Chondrocyte (in vitro differentiated cells): ENCODE results near the gene STRN. TPM values are rescaled to one million over a fixed set of nuclear protein-coding genes. Genes with fewer than 3 reads are reported as not detected.
"Not testable (repeated sequence)": the region's sequence is repeated elsewhere in the genome, so short reads cannot be mapped to it uniquely, and the experiment has no call there.

Experiments
- DNase-seq: peaks from one replicate; pipeline ENCODE4 v3.0.0; 2021; ENCODE audit warnings: mixed read lengths, low spot score
- H3K27ac Mint-ChIP-seq: one replicate; pipeline ENCODE4 v1.8.0; 2021; ENCODE audit warnings: mild to moderate bottlenecking, moderate library complexity, mixed read lengths; ENCODE audit not compliant: unreplicated experiment
- H3K27me3 Mint-ChIP-seq: 2 replicates; pipeline ENCODE4 v1.8.0; 2021; ENCODE audit warnings: low read depth, mixed read lengths
- H3K36me3 Mint-ChIP-seq: 2 replicates; pipeline ENCODE4 v1.8.0; 2021; ENCODE audit warnings: low read depth, mixed read lengths
- H3K4me1 Mint-ChIP-seq: 2 replicates; pipeline ENCODE4 v1.8.0; 2021; ENCODE audit warnings: low read depth, mild to moderate bottlenecking, mixed read lengths
- H3K4me3 Mint-ChIP-seq: one replicate; pipeline ENCODE4 v1.8.0; 2021; ENCODE audit warnings: mild to moderate bottlenecking, moderate library complexity, mixed read lengths; ENCODE audit not compliant: unreplicated experiment
- H3K9me3 Mint-ChIP-seq: 2 replicates; pipeline ENCODE4 v1.8.0; 2021; ENCODE audit warnings: low read depth, mixed read lengths
- total RNA-seq: library from RNA; stranded (reverse); gene quantifications from 3 replicates; pipeline ENCODE4 v1.2.1, GENCODE V29; 2021
- TF ChIP-seq, protein P1 (sequence below): fragments of 200-600 bp; sonication (generic); IDR thresholded peaks from 2 replicates; pipeline ENCODE4 v1.5.0; 2021; ENCODE audit warnings: antibody characterized with exemption, mild to moderate bottlenecking, moderate library complexity

STRN gene
- total RNA-seq, 1 donor from 2014 or later = 27.5 TPM

- Mint-ChIP-seq H3K4me3 (peak overlapping the region; percentile 38), H3K36me3 (peaks cover 8% of the 10 kb centered on the region), H3K9me3 (no peaks in the 10 kb centered on the region), H3K27me3 (no peaks in the 10 kb centered on the region), H3K4me1 (peaks cover 12% of the 10 kb centered on the region), H3K27ac (peak overlapping the region; percentile 87)
- no peak for DNase-seq
- TF ChIP-seq, protein P1, sequence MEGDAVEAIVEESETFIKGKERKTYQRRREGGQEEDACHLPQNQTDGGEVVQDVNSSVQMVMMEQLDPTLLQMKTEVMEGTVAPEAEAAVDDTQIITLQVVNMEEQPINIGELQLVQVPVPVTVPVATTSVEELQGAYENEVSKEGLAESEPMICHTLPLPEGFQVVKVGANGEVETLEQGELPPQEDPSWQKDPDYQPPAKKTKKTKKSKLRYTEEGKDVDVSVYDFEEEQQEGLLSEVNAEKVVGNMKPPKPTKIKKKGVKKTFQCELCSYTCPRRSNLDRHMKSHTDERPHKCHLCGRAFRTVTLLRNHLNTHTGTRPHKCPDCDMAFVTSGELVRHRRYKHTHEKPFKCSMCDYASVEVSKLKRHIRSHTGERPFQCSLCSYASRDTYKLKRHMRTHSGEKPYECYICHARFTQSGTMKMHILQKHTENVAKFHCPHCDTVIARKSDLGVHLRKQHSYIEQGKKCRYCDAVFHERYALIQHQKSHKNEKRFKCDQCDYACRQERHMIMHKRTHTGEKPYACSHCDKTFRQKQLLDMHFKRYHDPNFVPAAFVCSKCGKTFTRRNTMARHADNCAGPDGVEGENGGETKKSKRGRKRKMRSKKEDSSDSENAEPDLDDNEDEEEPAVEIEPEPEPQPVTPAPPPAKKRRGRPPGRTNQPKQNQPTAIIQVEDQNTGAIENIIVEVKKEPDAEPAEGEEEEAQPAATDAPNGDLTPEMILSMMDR = no peak
Measured at GRCh38 chr2:36889795-36890194, 76.5 kb downstream of the STRN start.

DNA sequence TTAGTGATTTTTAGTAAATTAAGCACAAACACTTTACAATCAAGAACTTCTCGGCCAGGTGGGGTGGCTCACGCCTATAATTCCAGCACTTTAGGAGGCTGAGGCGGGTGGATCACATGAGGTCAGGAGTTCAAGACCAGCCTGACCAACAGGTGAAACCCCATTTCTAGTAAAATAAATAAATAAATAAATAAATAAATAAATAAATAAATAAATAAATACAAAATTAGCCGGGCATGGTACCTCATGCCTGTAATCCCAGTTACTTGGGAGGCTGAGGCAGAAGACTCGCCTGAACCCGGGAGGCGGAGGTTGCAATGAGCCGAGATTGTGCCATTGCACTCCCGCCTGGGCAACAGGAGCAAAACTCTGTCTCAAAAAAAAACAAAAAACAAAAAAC, 79.2 kb downstream of the STRN start:
- peaks cover 12% of the 10 kb centered on the region for H3K36me3 Mint-ChIP-seq
- not testable (repeated sequence) for DNase-seq, H3K27me3 Mint-ChIP-seq, H3K27ac Mint-ChIP-seq, H3K9me3 Mint-ChIP-seq, H3K4me3 Mint-ChIP-seq
- peaks cover 12% of the 10 kb centered on the region for H3K4me1 Mint-ChIP-seq

GRCh38 chr2:36886664-36887063, 79.7 kb downstream of the STRN start:
- no peak for DNase-seq
- H3K27ac Mint-ChIP-seq = no peak overlapping the region

GRCh38 chr2:36885605-36886004, 80.7 kb downstream of the STRN start:
- TF ChIP-seq, protein P1 = no peak
- H3K4me3 Mint-ChIP-seq = no peak overlapping the region
- no peaks in the 10 kb centered on the region for H3K9me3 Mint-ChIP-seq
- peaks cover 12% of the 10 kb centered on the region for H3K36me3 Mint-ChIP-seq
- no peak for DNase-seq
- H3K4me1 Mint-ChIP-seq = peaks cover 12% of the 10 kb centered on the region
- H3K27ac Mint-ChIP-seq = no peak overlapping the region
- H3K27me3 Mint-ChIP-seq = no peaks in the 10 kb centered on the region

More at GRCh38 chr2:36886664-36887063, 79.7 kb downstream of the STRN start:
- H3K9me3 Mint-ChIP-seq = no peaks in the 10 kb centered on the region
- TF ChIP-seq, protein P1 = no peak
- no peak overlapping the region for H3K4me3 Mint-ChIP-seq
- peaks cover 12% of the 10 kb centered on the region for H3K36me3 Mint-ChIP-seq
- H3K4me1 Mint-ChIP-seq = peaks cover 12% of the 10 kb centered on the region
- H3K27me3 Mint-ChIP-seq = no peaks in the 10 kb centered on the region

- H3K27ac Mint-ChIP-seq = no peak overlapping the region
- H3K4me3 Mint-ChIP-seq = no peak overlapping the region
- no peaks in the 10 kb centered on the region for H3K9me3 Mint-ChIP-seq
- no peaks in the 10 kb centered on the region for H3K4me1 Mint-ChIP-seq
- DNase-seq = no peak
- TF ChIP-seq, protein P1 = no peak
- H3K36me3 Mint-ChIP-seq = peaks cover 13% of the 10 kb centered on the region
- H3K27me3 Mint-ChIP-seq = no peaks in the 10 kb centered on the region
Measured at GRCh38 chr2:36882532-36882931, 83.8 kb downstream of the STRN start.

- H3K36me3 Mint-ChIP-seq = peaks cover 16% of the 10 kb centered on the region
- H3K4me3 Mint-ChIP-seq = no peak overlapping the region
- H3K27ac Mint-ChIP-seq = no peak overlapping the region
- DNase-seq = no peak
- no peaks in the 10 kb centered on the region for H3K9me3 Mint-ChIP-seq
- H3K4me1 Mint-ChIP-seq = no peaks in the 10 kb centered on the region
- H3K27me3 Mint-ChIP-seq = no peaks in the 10 kb centered on the region
- TF ChIP-seq, protein P1 = no peak
Measured at GRCh38 chr2:36881816-36882215, 84.5 kb downstream of the STRN start.
